Tibial nerve (tissue), 3 donors: ENCODE results near the gene TMEM248.

Experiments used
- CTCF ChIP-seq, 5 experiments: fragments of 200-600 bp in 3 of 5; fragments of 450-650 bp in 2 of 5; sonication (generic) in 3 of 5; IDR thresholded peaks; one replicate each; pipeline ENCODE4 v1.5.1; 2016 to 2019; ENCODE audit warnings: antibody characterized with exemption in 5 of 5, mild to moderate bottlenecking in 3 of 5, moderate library complexity in 2 of 5
- POLR2A ChIP-seq, 2 donors: fragments of 450-650 bp; IDR thresholded peaks; one replicate each; pipeline ENCODE4 v1.6.1; 2017; ENCODE audit warnings: antibody characterized with exemption in 2 of 2, mild to moderate bottlenecking in 2 of 2, moderate library complexity in 2 of 2

GRCh38 chr7:66894463-66895080 lies 26.5 kb upstream of the TMEM248 start:
- TF ChIP-seq CTCF (IDR thresholded peaks at IDR 0.05): no peak
- no peak for TF ChIP-seq POLR2A (IDR thresholded peaks at IDR 0.05)
